ENCODE results near the gene ETNPPL.

ETNPPL gene

GRCh38 chr4:108696160-108696559, 66.7 kb downstream of the ETNPPL start:
- no peak for DNase-seq (ENCODE audit: low read depth)

- no peak for DNase-seq (ENCODE audit: low read depth)
Measured at GRCh38 chr4:108695062-108695461, 67.8 kb downstream of the ETNPPL start.

GRCh38 chr4:108694423-108694822, 68.4 kb downstream of the ETNPPL start:
- no peak for DNase-seq (ENCODE audit: low read depth)

- no peak for DNase-seq (ENCODE audit: low read depth)
Measured at GRCh38 chr4:108693819-108694218, 69.0 kb downstream of the ETNPPL start.

- DNase-seq (ENCODE audit: low read depth), result no peak
Measured at GRCh38 chr4:108693211-108693610, 69.6 kb downstream of the ETNPPL start.

Data from stimulated activated CD4-positive, alpha-beta T cell treated with anti-CD3 and anti-CD28 coated beads, Interleukin-2, amount 100 ng/mL, for 4 hours (primary cell).